ENCODE measurements around the gene RBL1.

DNA sequence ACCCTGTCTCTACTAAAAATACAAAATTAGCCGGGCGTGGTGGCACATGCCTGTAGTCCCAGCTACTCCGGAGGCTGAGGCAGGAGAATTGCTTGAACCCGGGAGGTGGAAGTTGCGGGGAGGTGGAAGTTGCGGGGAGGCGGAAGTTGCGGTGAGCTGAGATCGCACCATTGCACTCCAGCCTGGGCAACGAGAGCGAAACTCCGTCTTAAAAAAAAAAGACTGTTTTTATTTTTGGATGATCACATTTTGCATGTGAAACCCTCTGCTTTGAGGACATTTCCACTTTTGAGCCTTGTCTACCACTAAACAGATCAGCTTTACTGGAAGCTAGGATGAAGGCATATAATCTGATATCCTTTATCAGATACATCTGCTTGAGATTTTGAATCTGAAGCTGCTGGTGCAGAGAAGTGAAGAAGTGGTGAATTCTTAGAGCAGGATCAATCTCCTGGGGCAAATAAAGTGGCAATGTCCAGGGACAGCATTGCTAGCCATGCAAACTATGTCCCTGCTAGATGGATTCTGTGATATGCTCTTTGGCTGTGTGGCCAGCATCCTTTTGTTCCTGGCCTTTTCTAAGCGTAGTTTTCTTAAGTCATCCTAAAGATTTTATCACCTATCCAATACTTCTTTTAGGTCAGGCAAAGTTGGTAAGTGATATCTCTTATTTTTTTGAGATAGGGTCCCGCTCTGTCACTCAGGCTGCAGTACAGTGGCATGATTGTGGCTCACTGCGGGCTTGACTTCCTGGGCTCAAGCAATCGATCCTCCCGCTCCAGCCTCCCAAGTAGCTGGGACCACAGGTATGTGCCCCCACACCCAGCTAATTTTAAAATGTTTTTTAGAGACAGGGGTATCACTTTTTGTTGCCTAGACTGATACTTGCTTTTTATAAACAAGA lies 23.3 kb downstream of the RBL1 start:
- TF ChIP-seq, protein P1, sequence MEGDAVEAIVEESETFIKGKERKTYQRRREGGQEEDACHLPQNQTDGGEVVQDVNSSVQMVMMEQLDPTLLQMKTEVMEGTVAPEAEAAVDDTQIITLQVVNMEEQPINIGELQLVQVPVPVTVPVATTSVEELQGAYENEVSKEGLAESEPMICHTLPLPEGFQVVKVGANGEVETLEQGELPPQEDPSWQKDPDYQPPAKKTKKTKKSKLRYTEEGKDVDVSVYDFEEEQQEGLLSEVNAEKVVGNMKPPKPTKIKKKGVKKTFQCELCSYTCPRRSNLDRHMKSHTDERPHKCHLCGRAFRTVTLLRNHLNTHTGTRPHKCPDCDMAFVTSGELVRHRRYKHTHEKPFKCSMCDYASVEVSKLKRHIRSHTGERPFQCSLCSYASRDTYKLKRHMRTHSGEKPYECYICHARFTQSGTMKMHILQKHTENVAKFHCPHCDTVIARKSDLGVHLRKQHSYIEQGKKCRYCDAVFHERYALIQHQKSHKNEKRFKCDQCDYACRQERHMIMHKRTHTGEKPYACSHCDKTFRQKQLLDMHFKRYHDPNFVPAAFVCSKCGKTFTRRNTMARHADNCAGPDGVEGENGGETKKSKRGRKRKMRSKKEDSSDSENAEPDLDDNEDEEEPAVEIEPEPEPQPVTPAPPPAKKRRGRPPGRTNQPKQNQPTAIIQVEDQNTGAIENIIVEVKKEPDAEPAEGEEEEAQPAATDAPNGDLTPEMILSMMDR (IDR thresholded peaks at IDR 0.05; ENCODE audit: poor library complexity, severe bottlenecking), result no peak
- no peak for TF ChIP-seq POLR2AphosphoS5 (IDR thresholded peaks at IDR 0.05)

Measured in neural cell (in vitro differentiated cells).